Fibroblast of skin of left quadriceps (primary cell): ENCODE measurements around the gene GOLGA8S.
"Not testable (repeated sequence)": the region's sequence is repeated elsewhere in the genome, so short reads cannot be mapped to it uniquely, and the experiment has no call there.

Source experiments
- DNase-seq, 2 experiments: peaks; one replicate each; pipeline ENCODE4 v3.0.0-alpha.2; 2013; ENCODE audit warnings: low read depth in 2 of 2

The GOLGA8S gene

DNA sequence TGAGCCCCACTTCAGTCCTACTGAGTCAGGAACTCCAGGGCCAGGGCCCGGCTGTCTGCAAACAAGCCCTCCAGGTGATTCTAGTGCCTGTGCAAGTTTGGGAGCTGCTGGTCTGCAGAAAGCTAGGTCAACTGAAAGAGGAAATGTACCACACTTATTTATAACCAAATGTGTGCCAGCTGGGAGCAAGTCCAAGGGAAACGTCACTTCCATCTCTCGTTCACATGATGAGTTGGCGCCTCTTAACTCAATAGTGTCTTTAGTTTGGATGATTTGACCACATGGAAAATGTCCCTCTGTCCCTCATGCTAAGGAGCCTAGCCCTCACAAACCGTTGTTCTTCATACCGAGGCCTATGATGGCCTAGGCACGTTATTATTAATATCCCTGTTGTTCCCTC lies 43.2 kb downstream of the GOLGA8S start:
- DNase-seq: no peak

DNA sequence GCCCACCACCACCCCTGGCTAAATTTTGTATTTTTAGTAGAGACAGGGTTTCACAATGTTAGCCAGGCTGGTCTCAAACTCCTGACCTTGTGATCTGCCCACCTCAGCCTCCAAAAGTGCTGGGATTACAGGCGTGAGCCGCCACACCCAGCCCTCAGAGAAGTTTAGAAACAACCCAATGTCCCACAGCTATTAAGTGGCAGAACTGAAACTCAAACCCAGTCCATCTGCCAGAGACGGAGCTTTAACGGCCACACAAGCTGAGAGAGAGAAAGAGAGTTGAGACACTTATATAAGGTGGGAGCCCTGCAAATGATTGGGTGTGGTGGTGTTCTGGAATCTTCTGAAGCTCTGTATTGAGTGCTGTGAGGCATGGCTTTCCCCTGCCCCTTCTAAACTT lies 43.8 kb downstream of the GOLGA8S start:
- DNase-seq: not testable (repeated sequence)

DNA sequence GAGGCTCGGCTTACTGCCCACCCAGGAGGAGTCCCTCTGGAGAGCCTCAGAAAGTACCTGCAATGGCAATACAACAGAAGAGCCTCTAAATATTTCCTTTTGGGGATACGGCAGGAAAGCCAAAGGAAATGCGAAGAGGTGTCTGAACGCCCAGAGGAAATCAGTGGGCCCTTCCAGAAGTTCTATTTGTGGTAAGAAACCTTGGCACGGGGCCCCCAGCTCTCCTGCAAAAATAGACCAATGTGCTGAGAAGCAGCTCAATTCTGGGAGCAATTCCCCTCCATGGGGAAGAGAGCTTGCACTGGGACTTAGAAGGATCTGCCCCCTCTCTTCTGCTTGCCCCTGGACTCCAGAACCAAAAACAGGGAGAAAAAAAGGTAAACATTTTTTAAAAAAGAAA lies 44.7 kb downstream of the GOLGA8S start:
- not testable (repeated sequence) for DNase-seq

DNA sequence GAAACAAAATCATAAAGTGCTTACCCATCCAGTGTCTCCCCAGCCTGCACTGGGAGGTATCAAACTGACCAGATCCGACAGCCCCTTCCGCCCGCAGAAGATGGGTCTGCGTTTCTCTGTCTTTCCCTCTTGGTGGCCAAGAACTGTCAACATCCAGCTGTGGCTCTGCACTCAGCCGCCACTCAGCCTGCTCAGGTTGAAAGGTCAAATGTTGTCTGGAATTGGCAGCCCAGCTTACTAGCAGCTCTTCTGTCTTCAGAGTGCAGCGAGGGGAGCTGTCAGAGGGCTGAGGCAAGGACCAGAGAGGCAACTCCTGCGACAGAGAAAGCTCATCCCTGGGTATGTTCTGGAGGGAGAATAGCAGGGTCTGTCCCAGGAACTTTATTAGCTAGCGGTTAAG lies 47.1 kb downstream of the GOLGA8S start:
- no peak for DNase-seq

DNA sequence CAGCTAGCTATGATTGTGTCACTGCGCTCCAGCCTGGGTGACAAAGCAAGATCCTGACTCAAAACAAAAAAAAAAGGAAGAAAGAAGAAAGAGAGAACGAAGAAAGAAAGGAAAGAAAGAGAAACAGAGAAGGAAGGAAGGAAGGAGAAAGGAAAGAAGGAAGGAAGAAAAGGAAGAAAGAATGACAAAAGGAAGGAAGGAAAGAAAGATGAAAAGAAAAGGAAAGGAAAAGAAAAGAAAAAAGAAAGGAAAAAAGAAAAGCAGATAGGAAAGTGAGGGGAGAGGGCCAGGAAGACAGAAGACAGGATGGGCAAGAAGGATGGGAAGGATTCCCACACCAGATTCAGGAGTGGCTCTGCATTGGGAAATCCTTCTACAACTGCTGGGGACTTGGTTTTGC lies 47.6 kb downstream of the GOLGA8S start:
- DNase-seq: no peak

DNA sequence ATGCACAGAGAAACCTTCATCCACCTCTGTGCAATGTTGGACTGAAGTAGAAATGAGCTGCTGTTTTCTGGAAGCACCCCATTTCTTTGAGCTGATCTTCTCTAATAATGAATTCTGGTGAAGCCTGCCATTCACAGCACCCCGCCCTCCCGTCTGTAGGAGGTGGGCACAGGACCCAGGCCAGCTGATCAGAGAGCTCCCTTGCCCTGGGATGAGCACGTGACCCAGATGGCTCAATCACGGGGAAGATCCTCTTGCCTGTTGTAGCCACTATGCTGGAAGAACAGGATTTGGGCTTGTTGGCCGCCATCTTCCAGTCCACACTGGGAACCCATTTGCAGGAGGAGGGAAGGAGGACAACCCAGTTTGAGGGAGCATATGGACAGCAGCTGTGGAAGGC lies 48.0 kb downstream of the GOLGA8S start:
- DNase-seq: no peak

DNA sequence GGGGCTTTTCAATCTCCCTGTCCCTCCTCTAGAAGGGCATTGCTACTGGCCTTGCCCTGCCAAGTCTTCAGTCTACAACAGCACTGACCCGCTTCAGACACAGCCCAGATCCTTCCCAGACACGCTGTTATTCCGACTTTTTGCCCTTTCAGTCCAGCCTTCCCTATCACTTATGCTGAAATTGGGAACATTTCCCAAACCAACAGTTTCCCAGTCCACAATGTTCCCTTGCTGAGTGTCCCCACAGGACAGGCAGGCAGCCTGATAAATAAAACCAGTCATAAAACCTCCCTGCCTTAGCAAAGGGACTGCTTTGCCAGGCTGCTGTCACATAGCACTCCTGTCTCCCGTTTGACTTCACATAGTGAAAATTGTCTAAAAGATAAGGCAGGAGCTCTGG lies 49.0 kb downstream of the GOLGA8S start:
- DNase-seq: no peak

DNA sequence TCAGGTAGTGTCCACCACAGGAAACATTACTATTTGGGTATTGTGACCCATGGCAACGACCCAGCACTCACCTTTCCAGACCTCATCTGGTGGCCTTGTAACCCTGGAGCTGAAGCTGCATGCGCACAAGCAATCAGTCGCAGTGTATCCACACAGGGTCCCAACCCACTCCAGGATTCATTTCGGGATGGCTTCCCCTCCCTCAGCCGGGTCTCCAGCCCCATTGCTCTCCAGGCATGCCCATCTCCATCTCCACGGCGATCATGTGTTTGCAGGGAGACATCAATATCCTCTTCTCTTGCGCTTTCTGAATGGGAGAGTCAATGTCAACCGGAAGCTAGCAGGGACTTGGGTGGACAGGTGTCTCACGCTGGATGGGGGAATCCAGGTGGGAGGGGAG lies 57.3 kb downstream of the GOLGA8S start:
- no peak for DNase-seq

DNA sequence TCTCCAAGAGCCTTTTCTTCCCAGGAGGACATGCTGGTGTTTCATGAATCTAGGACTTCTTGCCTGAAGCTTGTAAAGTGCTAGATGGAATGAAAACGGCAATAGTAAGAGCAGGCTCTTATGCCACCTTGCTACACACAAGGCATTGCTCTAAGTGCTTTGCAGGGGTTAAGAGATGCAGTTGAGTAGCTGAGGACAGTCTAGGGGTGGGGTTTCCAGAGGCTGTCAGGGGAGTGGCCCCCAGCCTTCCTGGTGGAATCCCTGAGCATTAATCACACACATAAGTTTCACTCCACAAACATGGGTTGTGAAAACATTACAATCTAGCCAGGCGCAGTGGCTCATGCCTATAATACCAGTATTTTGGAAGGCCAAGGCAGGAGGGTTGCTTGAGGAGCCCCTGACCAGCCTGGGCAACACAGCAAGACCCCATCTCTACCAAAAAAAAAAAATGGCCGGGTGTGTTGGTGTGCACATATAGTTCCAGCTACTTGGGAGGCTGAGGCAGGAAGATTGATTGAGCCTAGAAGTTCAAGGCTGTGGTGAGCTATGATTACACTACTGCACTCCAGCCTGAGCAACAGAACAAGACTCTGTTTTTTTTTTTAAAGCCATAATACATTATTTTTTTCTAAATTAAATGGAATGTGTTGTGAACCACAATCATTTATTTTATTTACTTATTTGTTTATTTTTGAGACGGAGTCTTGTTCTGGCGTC lies 58.5 kb downstream of the GOLGA8S start:
- not testable (repeated sequence) for DNase-seq
